ENCODE data around the gene HSD17B12.

HSD17B12 gene

GRCh38 chr11:43856993-43857392 is 176.5 kb downstream of the HSD17B12 start:
- no peak overlapping the region for H3K27ac ChIP-seq
- TF ChIP-seq CTCF (IDR thresholded peaks at IDR 0.05) (no peak), ZFX (IDR thresholded peaks at IDR 0.05; ENCODE audit: borderline replicate concordance) (no peak)

GRCh38 chr11:43861141-43861540 is 180.6 kb downstream of the HSD17B12 start:
- H3K27ac ChIP-seq: no peak overlapping the region
- no peak for TF ChIP-seq CTCF (IDR thresholded peaks at IDR 0.05)
- TF ChIP-seq ZFX (IDR thresholded peaks at IDR 0.05; ENCODE audit: borderline replicate concordance): no peak

GRCh38 chr11:43866520-43866919 is 186.0 kb downstream of the HSD17B12 start:
- TF ChIP-seq CTCF (IDR thresholded peaks at IDR 0.05) (no peak), ZFX (IDR thresholded peaks at IDR 0.05; ENCODE audit: borderline replicate concordance) (no peak)
- H3K27ac ChIP-seq: no peak overlapping the region

GRCh38 chr11:43866969-43867368 is 186.4 kb downstream of the HSD17B12 start:
- no peak overlapping the region for H3K27ac ChIP-seq
- TF ChIP-seq CTCF (IDR thresholded peaks at IDR 0.05): no peak
- no peak for TF ChIP-seq ZFX (IDR thresholded peaks at IDR 0.05; ENCODE audit: borderline replicate concordance)

- H3K27ac ChIP-seq: no peak overlapping the region
Observed at GRCh38 chr11:43868852-43869567, 188.5 kb downstream of the HSD17B12 start.

GRCh38 chr11:43871051-43871450 is 190.5 kb downstream of the HSD17B12 start:
- no peak for TF ChIP-seq CTCF (IDR thresholded peaks at IDR 0.05)
- no peak for TF ChIP-seq ZFX (IDR thresholded peaks at IDR 0.05; ENCODE audit: borderline replicate concordance)
- no peak overlapping the region for H3K27ac ChIP-seq

More at GRCh38 chr11:43868852-43869567, 188.5 kb downstream of the HSD17B12 start:
- TF ChIP-seq CTCF (IDR thresholded peaks at IDR 0.05): no peak
- TF ChIP-seq ZFX (IDR thresholded peaks at IDR 0.05; ENCODE audit: borderline replicate concordance): no peak

- TF ChIP-seq ZFX (IDR thresholded peaks at IDR 0.05; ENCODE audit: borderline replicate concordance) (no peak), CTCF (IDR thresholded peaks at IDR 0.05) (no peak)
- H3K27ac ChIP-seq: no peak overlapping the region
Observed at GRCh38 chr11:43872995-43873394, 192.5 kb downstream of the HSD17B12 start.
